KMS-11 (cell line): ENCODE measurements around the gene EIF3K.

Source experiments
- H2AFZ ChIP-seq: fragments of 200-600 bp; sonication (generic); 2 replicates; pipeline ENCODE4 v1.6.1; 2016; ENCODE audit warnings: antibody characterized with exemption, mixed run types, low read depth
- H3K27ac ChIP-seq: fragments of 200-600 bp; sonication (generic); 2 replicates; pipeline ENCODE4 v1.6.1; 2016; ENCODE audit warnings: mild to moderate bottlenecking, mixed run types
- H3K27me3 ChIP-seq: fragments of 200-600 bp; sonication (generic); 2 replicates; pipeline ENCODE4 v1.6.1; 2017; ENCODE audit warnings: mild to moderate bottlenecking, low read depth, mixed run types, moderate library complexity; ENCODE audit not compliant: insufficient read depth
- H3K36me3 ChIP-seq: fragments of 200-600 bp; sonication (generic); 2 replicates; pipeline ENCODE4 v1.6.1; 2017; ENCODE audit warnings: mild to moderate bottlenecking, mixed run types; ENCODE audit not compliant: insufficient read depth
- H3K4me1 ChIP-seq: fragments of 200-600 bp; sonication (generic); 2 replicates; pipeline ENCODE4 v1.6.1; 2016; ENCODE audit warnings: mild to moderate bottlenecking, low read depth, mixed run types; ENCODE audit not compliant: poor library complexity, severe bottlenecking
- H3K4me2 ChIP-seq: fragments of 200-600 bp; sonication (generic); 2 replicates; pipeline ENCODE4 v1.7.0; 2016; ENCODE audit warnings: mild to moderate bottlenecking, mixed run types
- H3K4me3 ChIP-seq: fragments of 200-600 bp; sonication (generic); IDR thresholded peaks from 2 replicates; pipeline ENCODE4 v1.6.1; 2017; ENCODE audit warnings: low read depth, low read length, mixed read lengths; ENCODE audit not compliant: insufficient read depth
- H3K79me2 ChIP-seq: fragments of 200-600 bp; sonication (generic); 2 replicates; pipeline ENCODE4 v1.6.1; 2016; ENCODE audit warnings: low read depth, mixed run types; ENCODE audit not compliant: insufficient read depth
- H3K9ac ChIP-seq: fragments of 200-600 bp; sonication (generic); 2 replicates; pipeline ENCODE4 v1.6.1; 2016; ENCODE audit warnings: mild to moderate bottlenecking, mixed run types
- H4K20me1 ChIP-seq: fragments of 200-600 bp; sonication (generic); 2 replicates; pipeline ENCODE4 v1.6.1; 2016; ENCODE audit warnings: mild to moderate bottlenecking, mixed run types; ENCODE audit not compliant: insufficient read depth
- CTCF ChIP-seq: fragments of 200-600 bp; sonication (generic); conservative IDR thresholded peaks from 2 replicates; pipeline ENCODE4 v1.6.1; 2017; ENCODE audit warnings: low read depth, mild to moderate bottlenecking, antibody characterized with exemption, low read length, moderate library complexity, mixed read lengths

Gene EIF3K

GRCh38 chr19:38655148-38655824 is 36.3 kb downstream of the EIF3K start:
- 0 out of 2 replicates have a peak, but pooled peaks cover 11% of the 10 kb centered on the region for H4K20me1 ChIP-seq
- H3K79me2 ChIP-seq: peaks cover 97% of the 10 kb centered on the region
- H3K9ac ChIP-seq: no peak overlapping the region
- no peaks in the 10 kb centered on the region for H3K27me3 ChIP-seq
- H3K36me3 ChIP-seq: no peaks in the 10 kb centered on the region; the same call in 1 of the 2 replicates
- no peak overlapping the region for H3K4me3 ChIP-seq
- no peak overlapping the region for H2AFZ ChIP-seq
- TF ChIP-seq CTCF: no peak
- H3K27ac ChIP-seq: peak overlapping the region; percentile 20; the same call in 1 of the 2 replicates
- peaks cover 56% of the 10 kb centered on the region for H3K4me1 ChIP-seq
- H3K4me2 ChIP-seq: peak overlapping the region; percentile 49

GRCh38 chr19:38656171-38656981 is 37.4 kb downstream of the EIF3K start:
- Histone ChIP-seq H3K4me1 (peaks cover 45% of the 10 kb centered on the region), H3K4me2 (peak overlapping the region; percentile 10; the same call in 1 of the 2 replicates), H3K9ac (no peak overlapping the region), H3K4me3 (no peak overlapping the region), H3K79me2 (peaks cover 95% of the 10 kb centered on the region), H3K36me3 (no peaks in the 10 kb centered on the region; the same call in 1 of the 2 replicates), H3K27me3 (no peaks in the 10 kb centered on the region), H4K20me1 (0 out of 2 replicates have a peak, but pooled peaks cover 10% of the 10 kb centered on the region), H2AFZ (no peak overlapping the region), H3K27ac (no peak overlapping the region)
- no peak for TF ChIP-seq CTCF

GRCh38 chr19:38657633-38658222 is 38.7 kb downstream of the EIF3K start:
- Histone ChIP-seq H3K27ac (no peak overlapping the region), H3K4me1 (peaks cover 41% of the 10 kb centered on the region), H3K27me3 (no peaks in the 10 kb centered on the region), H3K4me2 (no peak overlapping the region), H3K79me2 (peaks cover 95% of the 10 kb centered on the region), H3K36me3 (no peaks in the 10 kb centered on the region; the same call in 1 of the 2 replicates), H3K4me3 (no peak overlapping the region), H2AFZ (no peak overlapping the region), H4K20me1 (0 out of 2 replicates have a peak, but pooled peaks cover 10% of the 10 kb centered on the region), H3K9ac (no peak overlapping the region)
- no peak for TF ChIP-seq CTCF

DNA sequence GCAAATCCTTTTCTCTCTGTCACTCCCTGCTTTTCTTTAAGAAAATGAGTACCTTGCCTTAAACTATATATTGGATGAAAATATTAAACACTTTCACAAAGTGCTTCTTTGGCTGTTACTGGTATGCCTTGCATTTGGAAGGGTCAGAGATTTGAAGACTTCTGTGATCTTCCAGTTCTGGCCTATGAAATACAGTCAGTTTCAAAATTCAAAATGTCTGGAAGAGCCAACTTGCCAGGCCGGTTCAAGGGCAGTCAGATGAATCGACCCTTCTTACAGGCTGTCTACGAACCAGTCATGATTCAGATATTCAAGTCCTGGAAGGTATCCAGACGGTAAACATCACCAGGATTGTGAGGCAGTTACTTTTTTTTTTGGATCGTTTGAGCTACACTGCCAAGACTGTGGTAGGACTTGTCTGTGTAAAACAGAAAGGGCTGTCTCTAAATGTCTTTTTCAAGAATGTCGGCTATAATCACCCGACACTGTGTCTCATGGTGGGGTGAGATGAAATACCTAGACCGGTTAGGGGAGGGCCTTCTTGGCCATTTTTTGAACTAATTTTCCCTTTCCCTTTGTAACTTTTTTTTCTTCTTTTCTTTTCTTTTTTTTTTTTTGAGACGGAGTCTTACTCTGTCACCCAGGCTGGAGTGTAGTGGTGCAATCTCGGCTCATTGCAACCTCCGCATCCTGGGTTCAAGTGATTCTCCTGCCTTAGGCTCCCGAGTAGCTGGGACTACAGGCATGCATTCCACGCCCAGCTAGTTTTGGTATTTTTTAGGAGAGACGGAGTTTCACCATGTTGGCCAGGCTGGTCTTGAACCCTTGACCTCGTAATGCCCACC is 39.7 kb downstream of the EIF3K start:
- peaks cover 95% of the 10 kb centered on the region for H3K79me2 ChIP-seq
- H2AFZ ChIP-seq: no peak overlapping the region
- H3K36me3 ChIP-seq: no peaks in the 10 kb centered on the region; the same call in 1 of the 2 replicates
- no peak for TF ChIP-seq CTCF
- H3K4me2 ChIP-seq: no peak overlapping the region
- no peak overlapping the region for H3K9ac ChIP-seq
- 0 out of 2 replicates have a peak, but pooled peaks cover 10% of the 10 kb centered on the region for H4K20me1 ChIP-seq
- no peaks in the 10 kb centered on the region for H3K27me3 ChIP-seq
- no peak overlapping the region for H3K27ac ChIP-seq
- H3K4me3 ChIP-seq: no peak overlapping the region
- peaks cover 34% of the 10 kb centered on the region for H3K4me1 ChIP-seq
